ENCODE results near the gene GNB2. TPM values are rescaled to one million over a fixed set of nuclear protein-coding genes. Genes with fewer than 3 reads are reported as not detected.
"Not testable (repeated sequence)": the region's sequence is repeated elsewhere in the genome, so short reads cannot be mapped to it uniquely, and the experiment has no call there.

The GNB2 gene
- polyA plus RNA-seq, 1 experiment = 68.4 TPM

DNA sequence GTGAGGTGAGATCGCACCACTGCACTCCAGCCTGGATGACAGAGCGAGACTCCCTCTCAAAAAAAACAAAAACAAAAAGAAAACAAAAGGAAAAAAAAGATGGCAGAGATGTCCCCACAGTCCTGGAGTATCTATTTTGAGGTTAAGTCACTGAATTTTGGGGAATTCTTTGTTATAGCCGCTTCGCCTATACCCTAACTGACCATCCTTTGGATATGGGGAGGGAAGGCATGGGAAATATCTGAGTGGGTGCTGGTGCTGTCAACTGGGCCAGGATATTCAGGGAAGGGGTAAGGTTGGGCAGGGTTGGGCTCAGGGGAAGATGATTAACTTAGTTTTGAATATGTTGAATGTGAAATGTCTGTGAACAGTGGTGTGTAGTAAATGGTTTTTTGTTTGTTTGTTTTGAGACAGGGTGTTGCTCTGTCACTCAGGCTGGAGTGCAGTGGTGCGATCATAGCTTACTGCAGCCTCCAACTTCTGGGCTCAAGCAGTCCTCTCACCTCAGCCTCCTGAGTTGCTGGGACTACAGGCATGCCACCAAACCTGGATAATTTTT is 8.3 kb upstream of the GNB2 start:
- H3K27me3 ChIP-seq (ENCODE audit: control insufficient read depth, insufficient read depth, low read length) = peaks cover 19% of the 10 kb centered on the region
- CTCF ChIA-PET = interaction anchor here (1.0 kb wide), 1 partner anchor 105 kb away, joined by 3 read pairs; no protein-coding TSS in a partner anchor
- no peak overlapping the region for H3K27ac ChIP-seq (ENCODE audit: low read depth, low read length)
- no peak overlapping the region for H3K4me3 ChIP-seq (ENCODE audit: low read depth, low read length)
- TF ChIP-seq, protein P1, sequence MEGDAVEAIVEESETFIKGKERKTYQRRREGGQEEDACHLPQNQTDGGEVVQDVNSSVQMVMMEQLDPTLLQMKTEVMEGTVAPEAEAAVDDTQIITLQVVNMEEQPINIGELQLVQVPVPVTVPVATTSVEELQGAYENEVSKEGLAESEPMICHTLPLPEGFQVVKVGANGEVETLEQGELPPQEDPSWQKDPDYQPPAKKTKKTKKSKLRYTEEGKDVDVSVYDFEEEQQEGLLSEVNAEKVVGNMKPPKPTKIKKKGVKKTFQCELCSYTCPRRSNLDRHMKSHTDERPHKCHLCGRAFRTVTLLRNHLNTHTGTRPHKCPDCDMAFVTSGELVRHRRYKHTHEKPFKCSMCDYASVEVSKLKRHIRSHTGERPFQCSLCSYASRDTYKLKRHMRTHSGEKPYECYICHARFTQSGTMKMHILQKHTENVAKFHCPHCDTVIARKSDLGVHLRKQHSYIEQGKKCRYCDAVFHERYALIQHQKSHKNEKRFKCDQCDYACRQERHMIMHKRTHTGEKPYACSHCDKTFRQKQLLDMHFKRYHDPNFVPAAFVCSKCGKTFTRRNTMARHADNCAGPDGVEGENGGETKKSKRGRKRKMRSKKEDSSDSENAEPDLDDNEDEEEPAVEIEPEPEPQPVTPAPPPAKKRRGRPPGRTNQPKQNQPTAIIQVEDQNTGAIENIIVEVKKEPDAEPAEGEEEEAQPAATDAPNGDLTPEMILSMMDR (IDR thresholded peaks at IDR 0.05; ENCODE audit: low read depth, low read length) = no peak
- no peaks in the 10 kb centered on the region for H3K9me3 ChIP-seq (ENCODE audit: control insufficient read depth, insufficient read depth, low read length)
- DNase-seq (ENCODE audit: low read depth, low spot score) = no peak
- POLR2A ChIA-PET = no interaction called here

DNA sequence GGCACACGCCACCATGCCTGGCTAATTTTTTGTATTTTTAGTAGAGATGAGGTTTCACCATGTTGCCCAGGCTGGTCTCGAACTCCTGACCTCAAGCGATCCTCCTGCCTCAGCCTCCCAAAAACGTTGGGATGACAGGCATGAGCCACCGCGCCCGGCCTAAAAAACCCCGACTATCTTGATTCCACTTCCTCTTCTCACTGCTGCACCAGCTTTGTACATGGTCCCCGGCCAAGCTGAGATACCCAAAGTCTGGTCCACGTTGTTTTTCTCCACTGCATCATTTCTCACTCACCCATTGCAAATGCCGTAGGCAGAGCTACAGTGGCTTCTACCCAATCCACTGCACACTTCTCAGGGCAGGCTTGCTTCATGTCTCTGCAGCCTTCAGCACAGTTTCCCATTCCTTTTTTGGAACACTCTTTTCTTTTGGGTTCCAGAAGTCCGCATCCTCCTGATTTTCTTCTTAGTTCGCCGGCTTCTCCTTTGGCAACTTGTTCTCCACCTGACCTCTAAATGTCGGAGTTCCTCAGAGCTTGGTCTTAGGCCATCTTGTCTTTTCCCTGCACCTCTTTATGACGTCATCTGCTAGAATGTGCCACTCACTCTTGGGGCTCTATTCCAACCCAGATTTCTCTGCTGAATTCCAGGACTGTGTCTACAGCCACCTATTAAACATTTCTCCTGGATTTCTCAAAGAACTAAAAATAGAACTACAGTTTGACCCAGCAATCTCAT is 6.0 kb upstream of the GNB2 start:
- Histone ChIP-seq H3K27ac (ENCODE audit: low read depth, low read length) (no peak overlapping the region), H3K27me3 (ENCODE audit: control insufficient read depth, insufficient read depth, low read length) (peaks cover 19% of the 10 kb centered on the region), H3K4me3 (ENCODE audit: low read depth, low read length) (no peak overlapping the region), H3K9me3 (ENCODE audit: control insufficient read depth, insufficient read depth, low read length) (no peaks in the 10 kb centered on the region)
- TF ChIP-seq, protein P1 (IDR thresholded peaks at IDR 0.05; ENCODE audit: low read depth, low read length) = no peak
- DNase-seq (ENCODE audit: low read depth, low spot score) = no peak
- ChIA-PET POLR2A (no interaction called here), CTCF (no interaction called here)

DNA sequence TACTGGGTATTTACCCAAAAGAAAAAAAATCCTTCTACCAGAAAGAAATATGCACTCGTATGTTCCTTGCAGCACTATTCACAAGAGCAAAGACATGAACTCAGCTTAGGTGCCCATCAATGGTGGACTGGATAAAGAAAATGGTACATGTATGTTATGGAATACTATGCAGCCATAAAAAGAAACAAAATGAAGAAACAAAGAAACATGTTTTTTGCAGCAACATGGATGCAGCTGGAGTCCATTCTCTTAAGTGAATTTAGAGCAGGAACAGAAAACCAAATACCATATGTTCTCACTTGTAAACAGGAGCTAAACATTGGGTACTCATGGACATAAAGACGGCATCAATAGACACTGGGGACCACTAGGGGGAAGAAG is 5.5 kb upstream of the GNB2 start:
- ChIA-PET CTCF (no interaction called here), POLR2A (no interaction called here)
- Histone ChIP-seq H3K9me3 (ENCODE audit: control insufficient read depth, insufficient read depth, low read length) (no peaks in the 10 kb centered on the region), H3K4me3 (ENCODE audit: low read depth, low read length) (no peak overlapping the region), H3K27ac (ENCODE audit: low read depth, low read length) (no peak overlapping the region), H3K27me3 (ENCODE audit: control insufficient read depth, insufficient read depth, low read length) (peaks cover 19% of the 10 kb centered on the region)
- TF ChIP-seq, protein P1 (IDR thresholded peaks at IDR 0.05; ENCODE audit: low read depth, low read length) = no peak
- DNase-seq (ENCODE audit: low read depth, low spot score) = no peak

DNA sequence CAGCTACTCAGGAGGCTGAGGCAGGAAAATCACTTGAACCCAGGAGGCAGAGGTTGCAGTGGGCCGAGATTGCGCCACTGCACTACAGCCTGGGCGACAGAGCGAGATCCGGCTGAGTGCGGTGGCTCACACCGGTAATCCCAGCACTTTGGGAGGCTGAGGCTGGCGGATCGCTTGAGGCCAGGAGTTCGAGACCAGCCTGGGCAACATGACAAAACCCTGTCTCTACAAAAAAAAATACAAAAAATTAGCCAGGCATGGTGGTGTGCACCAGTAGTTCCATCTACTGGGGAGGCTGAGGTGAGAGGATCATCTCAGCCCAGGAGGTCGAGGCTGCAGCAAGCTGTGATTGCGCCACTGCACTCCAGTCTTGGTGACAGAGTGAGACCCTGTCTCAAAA is 4.4 kb upstream of the GNB2 start:
- H3K27me3 ChIP-seq (ENCODE audit: control insufficient read depth, insufficient read depth, low read length) = peaks cover 19% of the 10 kb centered on the region
- POLR2A ChIA-PET; CTCF ChIA-PET; DNase-seq (ENCODE audit: low read depth, low spot score); H3K27ac ChIP-seq (ENCODE audit: low read depth, low read length); H3K9me3 ChIP-seq (ENCODE audit: control insufficient read depth, insufficient read depth, low read length); H3K4me3 ChIP-seq (ENCODE audit: low read depth, low read length): not testable (repeated sequence)

DNA sequence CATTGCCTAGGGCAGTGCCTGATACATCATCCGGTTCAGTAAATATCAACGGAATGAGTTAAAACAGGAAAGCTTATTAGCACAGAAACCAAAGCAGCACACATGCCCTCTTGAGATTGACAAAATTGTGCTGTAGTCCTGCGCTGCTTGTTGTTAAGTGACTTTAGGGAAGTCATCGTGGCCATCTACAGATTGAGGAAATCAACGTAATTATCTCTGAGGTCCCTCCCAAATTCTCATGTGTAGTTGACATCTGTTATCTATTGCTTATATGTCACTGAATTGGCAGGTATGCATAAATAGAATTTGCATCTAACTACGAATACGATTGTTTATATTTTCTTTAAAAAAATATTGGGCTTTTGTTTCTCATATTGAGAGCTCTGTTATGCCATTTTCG is 3.5 kb upstream of the GNB2 start:
- ChIA-PET CTCF (no interaction called here), POLR2A (no interaction called here)
- TF ChIP-seq, protein P1 (IDR thresholded peaks at IDR 0.05; ENCODE audit: low read depth, low read length) = no peak
- peaks cover 17% of the 10 kb centered on the region for H3K27me3 ChIP-seq (ENCODE audit: control insufficient read depth, insufficient read depth, low read length)
- H3K27ac ChIP-seq (ENCODE audit: low read depth, low read length) = no peak overlapping the region
- DNase-seq (ENCODE audit: low read depth, low spot score) = no peak
- no peaks in the 10 kb centered on the region for H3K9me3 ChIP-seq (ENCODE audit: control insufficient read depth, insufficient read depth, low read length)
- no peak overlapping the region for H3K4me3 ChIP-seq (ENCODE audit: low read depth, low read length)
